Activated T-helper 1 cell treated with Interleukin-2 at 50 U/mL for 16 hours (primary cell): ENCODE data around the gene KRT40.

Experiments
- DNase-seq: peaks from one replicate; pipeline ENCODE4 v3.0.0-alpha.2; 2020; ENCODE audit warnings: low read depth

Gene KRT40

GRCh38 chr17:40952154-40952553 lies 32.0 kb downstream of the KRT40 start:
- no peak for DNase-seq

- no peak for DNase-seq
Observed at GRCh38 chr17:40951011-40951622, 33.0 kb downstream of the KRT40 start.

DNA sequence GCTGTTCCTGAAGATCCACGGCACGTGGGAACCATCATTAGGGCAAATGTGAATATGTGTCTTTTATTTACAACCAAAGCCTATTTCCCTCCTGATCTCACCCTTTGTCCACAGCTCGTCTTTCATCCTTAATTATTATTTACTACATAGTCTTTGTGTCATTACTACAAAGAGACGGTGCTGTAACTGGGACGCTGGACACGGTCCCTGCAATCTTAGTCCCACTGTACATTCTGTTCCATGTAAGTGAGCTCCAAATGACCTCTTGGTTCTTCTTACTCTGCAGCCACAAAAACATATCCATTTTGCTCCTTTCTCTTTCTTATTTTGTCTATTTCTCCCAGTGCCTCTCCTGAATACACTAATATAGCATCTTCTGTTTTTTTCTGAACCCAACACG lies 34.0 kb downstream of the KRT40 start:
- DNase-seq: no peak

DNA sequence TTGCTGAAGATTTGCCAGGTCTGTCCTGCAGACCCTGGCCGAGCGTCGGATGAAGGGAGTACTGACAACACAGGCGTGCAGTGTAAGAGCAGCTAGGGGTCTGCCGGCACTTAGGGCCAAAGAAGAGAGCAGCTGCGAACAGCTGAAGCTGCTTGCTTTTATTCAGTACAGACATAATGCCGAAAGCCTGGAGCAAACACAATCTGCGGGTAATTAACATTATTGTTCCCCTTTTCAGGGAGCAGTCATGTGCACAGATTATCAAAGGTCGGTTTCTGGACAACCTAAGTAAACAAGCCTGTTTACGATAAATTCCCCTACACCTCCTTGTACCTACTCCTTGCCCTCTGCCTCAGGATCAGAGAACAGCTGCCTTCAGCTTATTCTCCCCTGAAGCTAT lies 34.7 kb downstream of the KRT40 start:
- DNase-seq: no peak

DNA sequence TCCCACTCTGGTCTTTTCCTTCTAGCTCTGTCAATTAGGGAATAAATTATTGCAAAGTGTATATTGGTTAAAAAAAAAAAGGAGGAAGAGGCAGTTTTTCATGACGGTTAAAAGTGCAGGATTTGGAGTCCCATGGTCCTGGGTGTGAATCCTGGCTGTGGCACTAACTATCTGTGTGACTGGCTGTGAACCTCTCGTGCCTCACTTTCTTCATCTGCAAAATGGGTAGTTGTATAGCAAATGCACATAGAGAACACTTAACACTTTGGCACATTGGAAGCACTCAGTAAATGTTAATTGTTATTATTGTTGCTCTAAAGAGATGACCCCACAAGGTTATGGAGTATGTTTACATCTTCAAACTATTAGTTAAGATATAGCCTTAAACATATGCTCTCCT lies 36.2 kb downstream of the KRT40 start:
- DNase-seq: no peak

DNA sequence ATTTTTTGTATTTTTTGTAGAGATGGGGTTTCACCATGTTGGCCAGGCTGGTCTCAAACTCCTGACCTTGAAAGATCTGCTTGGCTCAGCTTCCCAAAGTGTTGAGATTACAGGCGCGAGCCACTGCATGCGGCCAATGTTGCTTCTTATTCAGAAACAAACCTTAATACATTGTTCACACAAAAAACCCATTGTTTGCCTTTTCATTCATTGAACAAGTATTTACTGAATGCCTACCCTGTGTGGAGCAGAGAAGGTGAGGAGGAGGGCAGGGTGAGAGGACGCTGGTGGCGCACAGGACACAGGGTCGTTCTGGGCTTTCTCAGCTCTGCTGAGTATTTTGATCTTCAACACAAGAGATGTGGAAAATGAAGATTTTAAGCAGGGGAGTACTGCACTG lies 38.7 kb downstream of the KRT40 start:
- no peak for DNase-seq

DNA sequence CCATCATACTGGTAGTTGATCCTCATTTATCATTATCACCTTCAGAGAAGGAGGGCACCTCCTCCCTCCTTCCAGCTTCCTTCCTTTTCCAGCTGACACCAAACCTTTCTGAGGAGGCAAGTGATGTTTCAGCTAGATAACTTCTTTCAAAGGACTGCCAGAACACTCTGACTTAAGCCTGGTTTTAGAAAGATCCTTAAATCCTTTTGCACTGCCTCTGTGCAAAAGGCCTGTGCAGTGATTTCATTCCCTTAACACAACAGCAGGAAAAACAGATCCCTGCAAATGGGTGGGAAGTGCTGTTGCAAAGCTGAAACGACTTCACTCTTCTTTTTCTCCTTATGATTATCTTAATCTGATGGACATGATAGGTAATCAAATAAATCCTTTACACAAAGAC lies 39.6 kb downstream of the KRT40 start:
- no peak for DNase-seq

GRCh38 chr17:40942553-40942952 lies 41.6 kb downstream of the KRT40 start:
- no peak for DNase-seq

DNA sequence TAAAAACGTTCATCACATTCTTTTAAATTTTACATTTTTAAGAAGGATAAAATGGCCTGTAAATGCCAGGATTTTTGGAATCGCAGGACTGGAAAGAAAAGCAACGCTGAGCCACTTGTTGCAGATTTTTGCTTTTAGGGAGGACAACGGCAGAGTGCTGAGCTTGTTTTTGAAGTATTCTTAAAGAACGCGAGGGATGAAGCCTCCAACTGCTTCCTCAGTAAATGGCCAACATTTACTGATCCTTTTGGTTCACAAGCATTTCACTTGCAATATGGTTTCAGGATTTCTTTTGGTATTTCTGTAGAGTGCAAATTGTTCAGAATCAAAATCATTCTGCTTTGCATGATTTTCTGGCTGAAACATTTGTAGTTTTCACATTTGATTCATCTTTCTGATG lies 43.9 kb downstream of the KRT40 start:
- DNase-seq: no peak

DNA sequence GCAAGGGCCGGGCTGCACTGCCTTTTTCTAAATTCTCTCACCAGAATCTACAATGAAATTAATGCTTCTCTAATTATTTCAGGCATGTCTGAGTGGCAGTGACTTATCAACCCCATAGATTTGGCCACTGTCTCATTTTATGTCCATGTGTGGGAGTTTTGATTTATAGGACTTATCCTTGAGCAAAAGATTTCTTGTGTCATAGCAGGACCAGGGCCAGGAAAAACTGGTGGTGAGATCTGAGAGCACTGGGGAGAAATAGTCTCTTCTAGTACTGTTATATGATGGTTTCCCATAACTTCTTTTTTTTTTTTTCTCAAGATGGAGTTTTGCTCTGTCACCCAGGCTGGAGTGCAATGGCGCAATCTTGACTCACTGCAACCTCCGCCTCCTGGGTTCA lies 45.1 kb downstream of the KRT40 start:
- DNase-seq: no peak

DNA sequence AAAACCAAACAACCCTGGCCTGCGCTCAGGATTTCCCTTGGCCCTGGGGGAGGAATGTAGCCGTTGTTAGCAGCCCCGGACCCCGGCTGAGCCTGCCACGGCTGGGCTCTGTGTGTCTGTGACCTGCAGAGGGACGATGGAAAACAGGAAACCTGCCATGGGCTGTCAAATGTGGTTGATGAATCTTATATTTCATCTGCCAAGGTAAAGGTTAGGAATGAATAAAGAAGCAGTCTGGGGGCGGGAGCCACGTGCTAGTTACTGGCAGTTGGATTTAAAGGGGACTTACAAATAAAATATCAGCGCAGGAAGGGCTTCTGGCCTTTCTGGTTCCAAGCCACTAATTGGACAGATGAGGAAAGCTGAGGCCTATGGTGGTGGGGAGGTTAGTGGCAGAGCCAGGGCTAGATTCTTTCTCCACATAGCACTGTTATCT lies 46.7 kb downstream of the KRT40 start, which contains the start of gene KRT23:
Gene KRT23 (minus strand): TSS at position 263 of the 436 bp plus-strand sequence. CDS start 1,043 bp downstream, outside the sequence.
- DNase-seq: no peak

DNA sequence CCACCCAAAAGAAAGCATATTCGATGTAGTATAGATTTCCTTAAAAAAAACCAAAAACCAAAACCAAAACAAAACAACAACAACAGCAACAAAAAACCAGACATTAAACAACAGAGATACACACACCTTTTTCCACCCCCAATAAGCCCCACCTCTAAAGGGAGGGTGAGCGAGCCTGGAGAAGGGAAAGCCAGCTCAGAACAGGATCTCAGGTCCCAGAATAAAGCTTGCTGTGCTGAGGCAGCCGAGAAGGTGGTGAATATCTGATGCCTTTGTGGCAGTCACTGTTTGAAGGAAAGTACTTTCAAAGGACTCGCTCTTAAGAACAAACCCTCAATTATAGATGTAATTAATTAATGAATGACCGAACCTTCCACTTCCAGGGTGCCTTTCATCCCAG lies 47.1 kb downstream of the KRT40 start:
- no peak for DNase-seq

- DNase-seq: no peak
Observed at GRCh38 chr17:40936437-40936971, 47.6 kb downstream of the KRT40 start.

DNA sequence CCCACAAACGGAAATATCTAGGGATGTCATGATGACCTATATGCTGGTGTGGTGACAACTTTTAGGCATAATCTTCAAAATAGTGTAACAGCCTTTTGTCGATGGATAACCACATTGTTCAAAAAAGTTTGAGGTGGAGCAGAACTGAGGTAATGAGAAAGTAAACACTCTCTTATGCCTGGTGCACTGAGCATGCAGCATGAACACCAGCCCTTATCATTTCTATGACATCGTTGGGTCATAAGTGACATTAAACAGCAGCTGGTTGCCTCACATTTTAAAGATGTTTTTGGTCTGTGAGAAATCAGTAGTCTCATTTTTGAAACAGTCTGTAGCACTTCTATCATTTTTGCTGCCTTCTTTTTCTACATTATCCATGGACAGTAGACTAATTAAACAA lies 48.5 kb downstream of the KRT40 start:
- DNase-seq: no peak

DNA sequence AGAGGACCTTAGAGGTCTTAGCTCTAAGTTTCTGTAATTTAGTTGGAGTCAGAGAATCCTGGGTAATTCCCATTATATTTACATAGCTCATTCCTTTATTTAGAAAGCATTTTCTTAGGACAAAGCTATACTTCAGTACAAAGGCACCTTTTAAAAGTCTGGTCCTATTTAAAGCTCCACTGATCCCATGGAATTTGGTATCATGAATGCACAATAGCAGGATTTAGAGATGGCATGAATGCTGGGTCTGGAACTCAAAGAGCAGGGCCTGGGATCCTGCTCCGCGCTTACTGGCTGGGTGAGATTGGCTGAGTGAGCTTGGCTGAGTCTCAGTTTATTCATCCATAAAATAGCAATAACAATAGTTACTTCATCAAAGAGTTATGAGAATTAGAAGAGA lies 51.5 kb downstream of the KRT40 start:
- DNase-seq: no peak

DNA sequence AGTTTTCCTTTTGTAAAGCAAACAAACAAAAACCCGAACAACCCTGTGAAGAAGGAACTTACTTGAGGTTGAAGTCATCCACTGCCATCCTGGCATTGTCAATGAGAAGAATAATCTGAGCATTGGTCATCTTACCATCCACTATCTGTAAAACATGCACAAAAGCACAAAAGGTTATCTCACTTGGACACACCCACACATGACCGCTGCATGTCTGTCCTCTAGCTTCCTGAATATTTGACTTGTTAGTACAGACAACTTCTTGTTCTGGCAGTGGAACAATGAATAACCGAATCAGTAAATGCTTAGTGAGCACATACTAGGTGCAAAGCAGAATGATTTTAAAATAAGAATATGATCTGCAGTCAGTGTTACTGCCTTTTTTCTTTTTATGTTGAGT lies 52.8 kb downstream of the KRT40 start:
- no peak for DNase-seq
